GM12801 (cell line): ENCODE measurements around the gene PARD3B.

Source experiments
- TF ChIP-seq, protein P1 (sequence below): IDR thresholded peaks from one replicate; pipeline ENCODE4 v1.5.1; 2011; ENCODE audit warnings: control low read depth; ENCODE audit not compliant: insufficient read length; ENCODE audit errors: extremely low read depth

Gene PARD3B

DNA sequence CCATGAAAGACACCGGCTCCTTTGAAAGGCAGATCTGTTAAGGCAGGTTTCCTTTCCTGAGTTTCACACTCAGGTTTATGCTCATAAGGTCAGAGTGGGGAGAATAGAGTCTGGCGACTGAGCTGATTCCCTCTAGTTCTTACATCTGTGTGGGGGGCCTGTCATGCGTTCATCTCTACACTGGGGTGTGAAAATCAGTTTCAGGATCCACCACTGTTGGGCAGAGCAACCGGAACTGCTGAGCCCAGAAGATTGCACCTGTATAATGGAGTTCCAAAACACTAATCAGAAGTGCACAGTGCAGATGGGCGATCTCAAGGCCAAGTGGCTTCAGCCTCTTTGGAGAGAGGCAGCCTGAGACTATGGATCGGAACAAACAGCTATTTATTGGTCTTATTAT is 955.7 kb downstream of the PARD3B start:
- TF ChIP-seq, protein P1, sequence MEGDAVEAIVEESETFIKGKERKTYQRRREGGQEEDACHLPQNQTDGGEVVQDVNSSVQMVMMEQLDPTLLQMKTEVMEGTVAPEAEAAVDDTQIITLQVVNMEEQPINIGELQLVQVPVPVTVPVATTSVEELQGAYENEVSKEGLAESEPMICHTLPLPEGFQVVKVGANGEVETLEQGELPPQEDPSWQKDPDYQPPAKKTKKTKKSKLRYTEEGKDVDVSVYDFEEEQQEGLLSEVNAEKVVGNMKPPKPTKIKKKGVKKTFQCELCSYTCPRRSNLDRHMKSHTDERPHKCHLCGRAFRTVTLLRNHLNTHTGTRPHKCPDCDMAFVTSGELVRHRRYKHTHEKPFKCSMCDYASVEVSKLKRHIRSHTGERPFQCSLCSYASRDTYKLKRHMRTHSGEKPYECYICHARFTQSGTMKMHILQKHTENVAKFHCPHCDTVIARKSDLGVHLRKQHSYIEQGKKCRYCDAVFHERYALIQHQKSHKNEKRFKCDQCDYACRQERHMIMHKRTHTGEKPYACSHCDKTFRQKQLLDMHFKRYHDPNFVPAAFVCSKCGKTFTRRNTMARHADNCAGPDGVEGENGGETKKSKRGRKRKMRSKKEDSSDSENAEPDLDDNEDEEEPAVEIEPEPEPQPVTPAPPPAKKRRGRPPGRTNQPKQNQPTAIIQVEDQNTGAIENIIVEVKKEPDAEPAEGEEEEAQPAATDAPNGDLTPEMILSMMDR = no peak

DNA sequence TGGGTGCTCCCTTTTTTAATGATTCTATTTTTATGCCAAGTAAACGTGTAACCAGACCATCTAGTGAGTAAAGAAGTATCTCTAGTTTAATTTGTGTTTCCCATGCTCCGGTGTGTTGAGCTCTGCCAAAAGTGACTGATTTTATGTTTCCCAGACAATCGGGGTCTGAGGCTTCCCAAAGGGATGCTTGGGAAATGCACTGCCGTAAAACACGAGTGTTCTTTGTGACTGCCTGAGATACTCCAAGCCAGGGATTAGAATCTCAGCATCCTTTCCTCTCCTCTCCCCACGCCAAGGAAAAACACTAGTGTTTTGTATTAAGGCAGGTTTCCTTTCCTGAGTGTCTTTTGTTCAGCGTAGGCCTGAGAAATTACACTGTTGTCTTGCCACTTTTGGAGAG is 956.6 kb downstream of the PARD3B start:
- TF ChIP-seq, protein P1 = no peak

DNA sequence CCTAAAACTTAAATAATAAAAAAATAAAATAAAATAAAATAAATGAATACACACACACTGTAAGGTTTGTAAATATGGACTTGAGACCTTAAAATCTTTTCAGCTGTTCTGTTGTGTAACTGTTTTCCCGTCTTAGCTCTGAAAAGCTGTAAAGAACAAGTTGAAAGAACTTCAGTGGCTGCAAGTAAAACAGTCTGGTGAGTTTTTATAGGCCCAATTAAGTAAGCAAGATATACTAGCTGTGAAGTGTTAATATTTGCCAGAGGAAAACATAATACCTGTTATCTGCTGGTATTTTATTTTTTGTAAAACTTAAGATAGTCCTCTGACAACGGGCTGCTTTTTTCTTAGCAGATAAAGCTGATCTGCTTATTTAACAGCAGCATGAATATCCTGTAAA is 960.1 kb downstream of the PARD3B start:
- TF ChIP-seq, protein P1 = no peak

DNA sequence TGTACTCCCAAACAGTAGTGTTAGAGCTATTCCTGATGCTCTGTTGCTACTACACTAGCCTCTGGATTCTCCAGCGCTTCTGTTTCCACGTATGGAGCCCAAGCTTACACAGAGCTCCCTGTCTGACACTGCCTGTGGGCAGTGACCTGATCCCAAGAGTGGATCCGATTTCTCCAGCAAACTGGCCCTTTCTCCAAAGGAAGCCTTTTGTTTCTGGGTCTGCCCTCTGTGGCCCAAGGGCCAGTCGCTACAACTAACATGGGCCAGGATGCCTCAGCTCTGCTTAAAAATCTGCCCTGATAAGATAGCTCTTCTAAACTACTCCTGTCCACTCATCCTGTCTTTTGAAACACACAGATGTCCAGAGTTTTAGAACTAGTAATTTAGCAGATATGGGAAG is 964.4 kb downstream of the PARD3B start:
- TF ChIP-seq, protein P1 = no peak

DNA sequence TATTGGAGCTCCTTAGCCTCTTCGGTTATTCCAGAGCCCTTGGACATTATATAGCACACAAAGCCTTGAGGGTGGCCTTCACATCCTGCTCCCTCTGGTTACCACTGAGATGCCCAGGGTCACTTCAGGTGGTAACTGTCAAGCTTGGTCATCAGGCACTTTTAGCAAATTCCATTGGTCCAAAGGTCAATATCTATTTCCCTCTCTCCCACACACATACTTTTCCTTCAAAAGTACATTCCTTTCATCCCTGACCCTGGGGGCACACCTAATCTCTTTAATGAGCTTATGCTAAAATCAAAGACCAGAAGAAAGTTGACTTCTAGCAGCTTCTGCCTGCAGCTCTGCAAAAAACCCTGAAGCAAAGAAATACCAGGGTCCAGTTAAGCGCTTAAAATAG is 965.1 kb downstream of the PARD3B start:
- TF ChIP-seq, protein P1 = no peak

DNA sequence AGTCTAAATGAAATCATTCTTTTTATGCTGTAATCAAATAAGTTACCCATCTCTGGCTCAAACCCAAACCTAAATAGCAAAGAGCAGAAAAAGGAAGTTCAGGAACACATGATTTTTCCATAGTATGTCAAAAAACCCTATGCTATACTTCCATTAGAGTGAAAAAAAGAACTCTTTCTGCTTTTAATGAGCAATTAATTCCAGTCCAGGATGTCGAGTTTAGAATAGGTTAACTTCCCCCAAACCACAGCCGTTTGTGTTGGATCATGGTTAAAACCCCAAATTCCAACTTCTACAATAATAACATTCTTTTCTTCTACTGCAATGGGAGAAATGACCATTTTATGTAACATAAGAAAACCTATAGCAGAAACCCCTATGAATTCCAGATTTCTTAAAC is 965.9 kb downstream of the PARD3B start:
- TF ChIP-seq, protein P1 = no peak

DNA sequence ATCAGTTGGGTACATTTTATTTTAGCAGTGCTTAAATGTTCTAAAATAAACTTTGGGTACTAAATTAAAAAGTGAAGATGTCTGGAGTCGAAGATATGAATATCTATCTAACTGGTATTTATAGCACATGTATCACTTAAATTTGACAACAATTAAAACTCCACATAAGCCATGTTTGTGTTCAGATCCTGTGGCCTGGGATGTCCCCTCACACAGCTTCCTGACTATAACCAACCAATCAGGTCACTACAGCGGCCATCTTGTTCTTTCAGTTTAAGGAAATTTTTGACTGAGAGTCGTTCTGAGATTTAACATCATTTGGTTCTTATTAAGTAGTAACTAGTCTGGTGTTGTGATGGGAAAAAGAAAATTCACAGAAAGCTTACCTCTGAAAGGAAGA is 966.4 kb downstream of the PARD3B start:
- TF ChIP-seq, protein P1 = no peak

DNA sequence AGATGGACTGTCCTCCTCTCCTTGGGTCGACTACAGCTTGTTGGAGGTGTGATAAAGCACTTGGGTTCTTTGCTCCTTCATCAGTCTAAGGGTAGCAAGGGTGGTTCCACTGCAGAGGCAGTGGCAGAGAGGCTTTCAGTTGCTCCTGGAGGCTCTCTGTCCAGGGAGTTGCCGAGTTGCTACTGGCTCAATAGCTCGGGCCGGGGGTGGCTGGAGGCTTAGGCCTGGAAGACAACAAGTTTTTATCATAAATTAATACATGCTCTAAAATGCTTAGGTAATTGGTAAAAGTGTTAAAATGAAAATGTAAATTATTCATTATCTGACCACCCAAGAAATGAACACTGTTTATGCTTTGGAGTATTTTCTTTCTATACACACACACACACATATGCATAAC is 975.0 kb downstream of the PARD3B start:
- TF ChIP-seq, protein P1 = no peak
